HepG2 (cell line): Measurements from ENCODE around the gene NAT9. TPM values are rescaled to one million over a fixed set of nuclear protein-coding genes. Genes with fewer than 3 reads are reported as not detected.
A peak's percentile ranks its signal among the peaks of the same experiment; 100 is the strongest.

Source experiments
- BCL6 ChIP-seq: IDR thresholded peaks from 2 replicates; pipeline ENCODE4 v1.6.1; 2016; ENCODE audit warnings: missing genetic modification reagents, missing compliant biosample characterization
- FOXA3 ChIP-seq: IDR thresholded peaks from 2 replicates; pipeline ENCODE4 v1.6.1; 2016; ENCODE audit warnings: missing genetic modification reagents, missing compliant biosample characterization
- HNF4A ChIP-seq: sonication (generic); formaldehyde crosslinking; IDR thresholded peaks from 2 replicates; pipeline ENCODE4 v1.4.0; 2020; ENCODE audit warnings: missing genetic modification reagents
- SP5 ChIP-seq: IDR thresholded peaks from 2 replicates; pipeline ENCODE4 v1.6.1; 2016; ENCODE audit warnings: low read depth, borderline replicate concordance
- TEAD3 ChIP-seq: optimal IDR thresholded peaks from 2 replicates; pipeline ENCODE3; 2016; ENCODE audit warnings: borderline replicate concordance
- ZNF205 ChIP-seq: IDR thresholded peaks from 2 replicates; pipeline ENCODE4 v1.6.1; 2018; ENCODE audit warnings: missing biosample characterization, missing genetic modification reagents
- ZNF501 ChIP-seq: sonication (generic); formaldehyde crosslinking; IDR thresholded peaks from 2 replicates; pipeline ENCODE4 v1.5.1; 2020; ENCODE audit warnings: mild to moderate bottlenecking, moderate library complexity, missing genetic modification reagents
- ZNF607 ChIP-seq: sonication (generic); formaldehyde crosslinking; IDR thresholded peaks from 2 replicates; pipeline ENCODE4 v1.5.1; 2020; ENCODE audit warnings: missing genetic modification reagents, mild to moderate bottlenecking, borderline replicate concordance
- polyA plus RNA-seq, 8 experiments: library from polyadenylated mRNA; depleted of rRNA in 3 of 8; stranded (reverse) in 7 of 8; unstranded in 1 of 8; fragments of >200 nt; fragmentation: Illumina TruSeq in 4 of 8; extraction: Trizol in 4 of 8; gene quantifications; 2 replicates each; pipeline versions ENCODE4 v1.2.1 to v1.2.3, GENCODE V29; 2011 to 2016; ENCODE audit warnings: low read depth in 4 of 8, missing spikeins in 1 of 8, mixed read lengths in 1 of 8; ENCODE audit not compliant: insufficient read depth in 1 of 8
- total RNA-seq, 5 experiments: library from RNA; depleted of rRNA; stranded (reverse); fragments of >200 nt; fragmentation: Illumina TruSeq; extraction: Trizol; gene quantifications; 2 replicates each; pipeline ENCODE4 v1.2.3, GENCODE V29; 2016; ENCODE audit warnings: low read depth in 1 of 5
- TF ChIP-seq, protein P1 (sequence below): sonication (generic); formaldehyde crosslinking; IDR thresholded peaks from 2 replicates; pipeline ENCODE4 v1.4.0; 2020; ENCODE audit warnings: missing genetic modification reagents
- TF ChIP-seq, protein P2 (sequence below): sonication (generic); formaldehyde crosslinking; IDR thresholded peaks from 2 replicates; pipeline ENCODE4 v1.8.0; 2022; ENCODE audit warnings: mild to moderate bottlenecking, missing genetic modification reagents, moderate library complexity
- TF ChIP-seq, protein P3 (sequence below): sonication (generic); formaldehyde crosslinking; IDR thresholded peaks from 2 replicates; pipeline ENCODE4 v1.4.0; 2020; ENCODE audit warnings: low read depth, mild to moderate bottlenecking, missing genetic modification reagents
- TF ChIP-seq, protein P4 (sequence below): sonication (generic); formaldehyde crosslinking; IDR thresholded peaks from 2 replicates; pipeline ENCODE4 v1.5.1; 2020; ENCODE audit warnings: mild to moderate bottlenecking, moderate library complexity, missing genetic modification reagents

NAT9 gene
- total and polyA plus RNA-seq, 2 of the 13 experiments (the other 11 are each of a cell fraction or from before 2014, with no cell fraction given) = 39.7 to 44.2 TPM

DNA sequence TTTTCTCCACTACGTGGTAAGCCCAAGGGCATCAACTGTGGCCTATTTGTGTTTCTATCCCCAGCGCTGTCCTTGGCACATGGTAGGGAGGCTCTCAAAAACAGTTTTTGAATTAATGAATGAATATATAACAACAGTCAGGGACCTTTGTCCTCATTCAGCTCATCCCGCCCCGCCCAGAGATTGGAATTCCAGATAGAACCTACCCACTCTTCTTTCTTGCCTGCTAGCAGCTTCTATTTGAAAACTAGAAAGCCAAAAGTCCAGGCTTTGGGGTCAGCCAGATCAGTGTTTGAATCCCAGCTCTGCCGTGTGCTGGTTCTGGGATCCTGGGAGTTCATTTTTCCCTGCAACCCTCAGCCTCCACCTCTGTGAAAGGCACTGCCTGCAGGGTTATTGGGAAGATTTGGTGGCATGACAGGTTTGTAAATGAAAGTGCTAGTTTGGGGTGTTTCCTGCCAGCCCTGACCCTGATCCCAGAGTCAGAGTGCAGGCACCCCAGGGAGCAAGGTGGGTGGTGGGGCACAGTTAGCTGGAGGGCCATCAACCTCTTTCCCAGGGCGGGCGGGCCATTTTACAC is 23.2 kb downstream of the NAT9 start (continued):
- TF ChIP-seq HNF4A (CRISPR knock-in tag) = peak; percentile 59
- TF ChIP-seq, protein P1, sequence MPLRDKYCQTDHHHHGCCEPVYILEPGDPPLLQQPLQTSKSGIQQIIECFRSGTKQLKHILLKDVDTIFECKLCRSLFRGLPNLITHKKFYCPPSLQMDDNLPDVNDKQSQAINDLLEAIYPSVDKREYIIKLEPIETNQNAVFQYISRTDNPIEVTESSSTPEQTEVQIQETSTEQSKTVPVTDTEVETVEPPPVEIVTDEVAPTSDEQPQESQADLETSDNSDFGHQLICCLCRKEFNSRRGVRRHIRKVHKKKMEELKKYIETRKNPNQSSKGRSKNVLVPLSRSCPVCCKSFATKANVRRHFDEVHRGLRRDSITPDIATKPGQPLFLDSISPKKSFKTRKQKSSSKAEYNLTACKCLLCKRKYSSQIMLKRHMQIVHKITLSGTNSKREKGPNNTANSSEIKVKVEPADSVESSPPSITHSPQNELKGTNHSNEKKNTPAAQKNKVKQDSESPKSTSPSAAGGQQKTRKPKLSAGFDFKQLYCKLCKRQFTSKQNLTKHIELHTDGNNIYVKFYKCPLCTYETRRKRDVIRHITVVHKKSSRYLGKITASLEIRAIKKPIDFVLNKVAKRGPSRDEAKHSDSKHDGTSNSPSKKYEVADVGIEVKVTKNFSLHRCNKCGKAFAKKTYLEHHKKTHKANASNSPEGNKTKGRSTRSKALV (CRISPR knock-in tag) = no peak
- TF ChIP-seq FOXA3 (CRISPR knock-in tag) = no peak
- 0 out of 2 replicates have a peak, but pooled peaks have one; percentile 12 for TF ChIP-seq ZNF205
- TF ChIP-seq TEAD3 (CRISPR knock-in tag) = no peak
- TF ChIP-seq ZNF501 (CRISPR knock-in tag) = 0 out of 2 replicates have a peak, but pooled peaks have one; percentile 14
- TF ChIP-seq, protein P2, sequence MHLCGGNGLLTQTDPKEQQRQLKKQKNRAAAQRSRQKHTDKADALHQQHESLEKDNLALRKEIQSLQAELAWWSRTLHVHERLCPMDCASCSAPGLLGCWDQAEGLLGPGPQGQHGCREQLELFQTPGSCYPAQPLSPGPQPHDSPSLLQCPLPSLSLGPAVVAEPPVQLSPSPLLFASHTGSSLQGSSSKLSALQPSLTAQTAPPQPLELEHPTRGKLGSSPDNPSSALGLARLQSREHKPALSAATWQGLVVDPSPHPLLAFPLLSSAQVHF (CRISPR knock-in tag) = no peak
- peak; percentile 84 for TF ChIP-seq SP5 (CRISPR knock-in tag)
- TF ChIP-seq, protein P3, sequence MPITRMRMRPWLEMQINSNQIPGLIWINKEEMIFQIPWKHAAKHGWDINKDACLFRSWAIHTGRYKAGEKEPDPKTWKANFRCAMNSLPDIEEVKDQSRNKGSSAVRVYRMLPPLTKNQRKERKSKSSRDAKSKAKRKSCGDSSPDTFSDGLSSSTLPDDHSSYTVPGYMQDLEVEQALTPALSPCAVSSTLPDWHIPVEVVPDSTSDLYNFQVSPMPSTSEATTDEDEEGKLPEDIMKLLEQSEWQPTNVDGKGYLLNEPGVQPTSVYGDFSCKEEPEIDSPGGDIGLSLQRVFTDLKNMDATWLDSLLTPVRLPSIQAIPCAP = no peak
- TF ChIP-seq, protein P4, sequence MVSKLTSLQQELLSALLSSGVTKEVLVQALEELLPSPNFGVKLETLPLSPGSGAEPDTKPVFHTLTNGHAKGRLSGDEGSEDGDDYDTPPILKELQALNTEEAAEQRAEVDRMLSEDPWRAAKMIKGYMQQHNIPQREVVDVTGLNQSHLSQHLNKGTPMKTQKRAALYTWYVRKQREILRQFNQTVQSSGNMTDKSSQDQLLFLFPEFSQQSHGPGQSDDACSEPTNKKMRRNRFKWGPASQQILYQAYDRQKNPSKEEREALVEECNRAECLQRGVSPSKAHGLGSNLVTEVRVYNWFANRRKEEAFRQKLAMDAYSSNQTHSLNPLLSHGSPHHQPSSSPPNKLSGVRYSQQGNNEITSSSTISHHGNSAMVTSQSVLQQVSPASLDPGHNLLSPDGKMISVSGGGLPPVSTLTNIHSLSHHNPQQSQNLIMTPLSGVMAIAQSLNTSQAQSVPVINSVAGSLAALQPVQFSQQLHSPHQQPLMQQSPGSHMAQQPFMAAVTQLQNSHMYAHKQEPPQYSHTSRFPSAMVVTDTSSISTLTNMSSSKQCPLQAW (CRISPR knock-in tag) = peak; percentile 19; the same call in 1 of the 2 replicates
- peak; percentile 51; the same call in 1 of the 2 replicates for TF ChIP-seq ZNF607 (CRISPR knock-in tag)
- 0 out of 2 replicates have a peak, but pooled peaks have one; percentile 16 for TF ChIP-seq BCL6 (CRISPR knock-in tag)
